Measurements from ENCODE around the gene PATJ. TPM values are rescaled to one million over a fixed set of nuclear protein-coding genes. Genes with fewer than 3 reads are reported as not detected.
A peak's percentile ranks its signal among the peaks of the same experiment; 100 is the strongest.
"Not testable (repeated sequence)": the region's sequence is repeated elsewhere in the genome, so short reads cannot be mapped to it uniquely, and the experiment has no call there.

PATJ gene
- total and polyA plus RNA-seq, 5 experiments from 2014 or later, result 13.4 to 33.8 (median 17.5) TPM

- no peak for ATAC-seq
- Mint-ChIP-seq H3K9me3 (no peaks in the 10 kb centered on the region), H3K4me3 (no peak overlapping the region), H3K4me1 (peaks cover 0 to 6% (median 4%) of the 10 kb centered on the region in 4 donors), H3K27ac (no peak overlapping the region), H3K27me3 (no peaks in the 10 kb centered on the region), H3K36me3 (peaks cover 0 to 21% (median 0%) of the 10 kb centered on the region in 3 donors)
- DNase-seq, result no peak
- POLR2A ChIA-PET, result no interaction called here
Measured at GRCh38 chr1:61844006-61844405, 101.7 kb downstream of the PATJ start.

GRCh38 chr1:61844664-61845063, 102.4 kb downstream of the PATJ start:
- H3K27me3 Mint-ChIP-seq, POLR2A ChIA-PET, H3K4me3 Mint-ChIP-seq, DNase-seq, ATAC-seq, H3K9me3 Mint-ChIP-seq, H3K4me1 Mint-ChIP-seq: not testable (repeated sequence)
- peaks cover 0 to 18% (median 0%) of the 10 kb centered on the region in 3 donors for H3K36me3 Mint-ChIP-seq
- H3K27ac Mint-ChIP-seq, result peak overlapping the region in 1 of 10 donors; percentile 16

GRCh38 chr1:61851235-61851634, 109.0 kb downstream of the PATJ start:
- no peak for DNase-seq
- peaks cover 0 to 2% (median 0%) of the 10 kb centered on the region in 4 donors for H3K4me1 Mint-ChIP-seq
- H3K36me3 Mint-ChIP-seq, result peaks cover 0 to 26% (median 5%) of the 10 kb centered on the region in 3 donors
- POLR2A ChIA-PET, result no interaction called here
- H3K9me3 Mint-ChIP-seq, result no peaks in the 10 kb centered on the region
- no peak for ATAC-seq
- H3K4me3 Mint-ChIP-seq, result no peak overlapping the region
- H3K27ac Mint-ChIP-seq, result peak overlapping the region in 1 of 10 donors; percentile 20
- no peaks in the 10 kb centered on the region for H3K27me3 Mint-ChIP-seq

GRCh38 chr1:61851849-61852669, 109.8 kb downstream of the PATJ start:
- H3K36me3 Mint-ChIP-seq, result peaks cover 0 to 27% (median 5%) of the 10 kb centered on the region in 3 donors
- peaks cover 0 to 2% (median 0%) of the 10 kb centered on the region in 4 donors for H3K4me1 Mint-ChIP-seq
- no peak overlapping the region for H3K4me3 Mint-ChIP-seq
- DNase-seq (peak in 5 of 10 donors; percentile 16 to 59 (median 55)), ATAC-seq (peak; percentile 52 to 68)
- POLR2A ChIA-PET, result interaction anchor here (0.7 kb wide), 1 partner anchor 802 kb away, joined by 4 read pairs; no protein-coding TSS in a partner anchor
- peak overlapping the region in 2 of 10 donors; percentile 53 to 71 for H3K27ac Mint-ChIP-seq
- H3K27me3 Mint-ChIP-seq, result no peaks in the 10 kb centered on the region
- no peaks in the 10 kb centered on the region for H3K9me3 Mint-ChIP-seq

GRCh38 chr1:61852670-61853015, 110.4 kb downstream of the PATJ start:
- Mint-ChIP-seq H3K9me3 (no peaks in the 10 kb centered on the region), H3K27ac (no peak overlapping the region), H3K36me3 (peaks cover under 1 to 33% (median 5%) of the 10 kb centered on the region in 3 donors), H3K4me1 (peaks cover 0 to 2% (median 0%) of the 10 kb centered on the region in 4 donors), H3K27me3 (no peaks in the 10 kb centered on the region), H3K4me3 (no peak overlapping the region)
- ATAC-seq (no peak), DNase-seq (no peak)
- POLR2A ChIA-PET, result interaction anchor here (0.7 kb wide), 1 partner anchor 803 kb away, joined by 4 read pairs; no protein-coding TSS in a partner anchor

- Mint-ChIP-seq H3K9me3 (no peaks in the 10 kb centered on the region), H3K27ac (no peak overlapping the region), H3K4me1 (peaks cover 0 to 4% (median 0%) of the 10 kb centered on the region in 4 donors), H3K27me3 (no peaks in the 10 kb centered on the region), H3K4me3 (no peak overlapping the region), H3K36me3 (peaks cover 5 to 39% (median 12%) of the 10 kb centered on the region in 3 donors)
- DNase-seq (no peak), ATAC-seq (no peak)
- POLR2A ChIA-PET, result no interaction called here
Measured at GRCh38 chr1:61853583-61853982, 111.3 kb downstream of the PATJ start.

- Mint-ChIP-seq H3K9me3 (peaks cover 0 to 2% (median 0%) of the 10 kb centered on the region in 9 donors), H3K36me3 (peaks cover 12 to 74% (median 42%) of the 10 kb centered on the region in 3 donors)
- POLR2A ChIA-PET, result no interaction called here
Measured at GRCh38 chr1:61864489-61864888, 122.2 kb downstream of the PATJ start.

GRCh38 chr1:61865646-61866220, 123.5 kb downstream of the PATJ start:
- ATAC-seq, result no peak
- Mint-ChIP-seq H3K27me3 (no peaks in the 10 kb centered on the region), H3K4me1 (peaks cover 0 to 1% (median 0%) of the 10 kb centered on the region in 4 donors), H3K4me3 (no peak overlapping the region), H3K27ac (peak overlapping the region in 3 of 10 donors; percentile 15 to 23 (median 15)), H3K9me3 (peaks cover 0 to 6% (median 0%) of the 10 kb centered on the region in 9 donors), H3K36me3 (peaks cover 12 to 75% (median 52%) of the 10 kb centered on the region in 3 donors)
- no peak for DNase-seq
- POLR2A ChIA-PET, result interaction anchor here (0.7 kb wide), 1 partner anchor 695 kb away, joined by 3 read pairs; no protein-coding TSS in a partner anchor

More at GRCh38 chr1:61864489-61864888, 122.2 kb downstream of the PATJ start:
- no peaks in the 10 kb centered on the region for H3K27me3 Mint-ChIP-seq
- DNase-seq, result no peak
- H3K4me1 Mint-ChIP-seq, result peaks cover 0 to 1% (median 0%) of the 10 kb centered on the region in 4 donors
- ATAC-seq, result no peak
- H3K27ac Mint-ChIP-seq, result no peak overlapping the region
- H3K4me3 Mint-ChIP-seq, result no peak overlapping the region

- peak overlapping the region in 1 of 10 donors; percentile 46 for H3K27ac Mint-ChIP-seq
- H3K4me1 Mint-ChIP-seq, result peaks cover 0 to 4% (median 0%) of the 10 kb centered on the region in 4 donors
- POLR2A ChIA-PET, result no interaction called here
- no peak for ATAC-seq
- peaks cover 8 to 62% (median 48%) of the 10 kb centered on the region in 3 donors for H3K36me3 Mint-ChIP-seq
- peaks cover 0 to 9% (median 0%) of the 10 kb centered on the region in 9 donors for H3K9me3 Mint-ChIP-seq
- no peak for DNase-seq
- no peaks in the 10 kb centered on the region for H3K27me3 Mint-ChIP-seq
- H3K4me3 Mint-ChIP-seq, result no peak overlapping the region
Measured at GRCh38 chr1:61869691-61870109, 127.4 kb downstream of the PATJ start.

- H3K4me3 Mint-ChIP-seq, result no peak overlapping the region
- peaks cover 0 to 9% (median 0%) of the 10 kb centered on the region in 9 donors for H3K9me3 Mint-ChIP-seq
- peaks cover 0 to 4% (median 0%) of the 10 kb centered on the region in 4 donors for H3K4me1 Mint-ChIP-seq
- H3K27ac Mint-ChIP-seq, result no peak overlapping the region
- no peaks in the 10 kb centered on the region for H3K27me3 Mint-ChIP-seq
- peaks cover 22 to 63% (median 54%) of the 10 kb centered on the region in 3 donors for H3K36me3 Mint-ChIP-seq
- POLR2A ChIA-PET, result no interaction called here
- ATAC-seq (no peak), DNase-seq (no peak)
Measured at GRCh38 chr1:61872206-61872605, 129.9 kb downstream of the PATJ start.

- Mint-ChIP-seq H3K36me3 (peaks cover 19 to 68% (median 60%) of the 10 kb centered on the region in 3 donors), H3K27me3 (no peaks in the 10 kb centered on the region), H3K27ac (peak overlapping the region in 1 of 10 donors; percentile 20)
Measured at GRCh38 chr1:61873581-61873980, 131.3 kb downstream of the PATJ start.

GRCh38 chr1:61873994-61874393, 131.7 kb downstream of the PATJ start:
- DNase-seq, result no peak
- Mint-ChIP-seq H3K9me3 (peaks cover 0 to 9% (median 0%) of the 10 kb centered on the region in 9 donors), H3K4me1 (peaks cover 0 to 2% (median 0%) of the 10 kb centered on the region in 4 donors), H3K4me3 (no peak overlapping the region), H3K27me3 (no peaks in the 10 kb centered on the region), H3K36me3 (peaks cover 19 to 71% (median 63%) of the 10 kb centered on the region in 3 donors), H3K27ac (no peak overlapping the region)
- POLR2A ChIA-PET, result no interaction called here
- ATAC-seq, result no peak

More at GRCh38 chr1:61873581-61873980, 131.3 kb downstream of the PATJ start:
- no peak for DNase-seq
- no peak for ATAC-seq
- Mint-ChIP-seq H3K4me3 (peak overlapping the region in 1 of 10 donors; percentile 28), H3K4me1 (peaks cover 0 to 4% (median 0%) of the 10 kb centered on the region in 4 donors), H3K9me3 (peaks cover 0 to 9% (median 0%) of the 10 kb centered on the region in 9 donors)
- POLR2A ChIA-PET, result no interaction called here

- H3K27ac Mint-ChIP-seq, result no peak overlapping the region
- peaks cover 0 to 3% (median 0%) of the 10 kb centered on the region in 9 donors for H3K9me3 Mint-ChIP-seq
- DNase-seq (no peak), ATAC-seq (no peak)
- POLR2A ChIA-PET, result no interaction called here
- no peaks in the 10 kb centered on the region for H3K27me3 Mint-ChIP-seq
- peaks cover 23 to 71% (median 65%) of the 10 kb centered on the region in 3 donors for H3K36me3 Mint-ChIP-seq
- H3K4me3 Mint-ChIP-seq, result no peak overlapping the region
- peaks cover 0 to 2% (median 0%) of the 10 kb centered on the region in 4 donors for H3K4me1 Mint-ChIP-seq
Measured at GRCh38 chr1:61875198-61875597, 132.9 kb downstream of the PATJ start.
